Measurements from ENCODE around the gene AKIRIN2.
"Not testable (repeated sequence)": the region's sequence is repeated elsewhere in the genome, so short reads cannot be mapped to it uniquely, and the experiment has no call there.

Gene AKIRIN2

GRCh38 chr6:87710090-87710489, 8.1 kb upstream of the AKIRIN2 start:
- no peaks in the 10 kb centered on the region for H3K27me3 ChIP-seq (ENCODE audit: insufficient read depth, low read depth)
- H3K4me1 ChIP-seq (ENCODE audit: low read depth, poor library complexity, severe bottlenecking), result peaks cover 41% of the 10 kb centered on the region
- H2AFZ ChIP-seq (ENCODE audit: low read depth), result 0 out of 2 replicates have a peak overlapping the region, but pooled peaks have one; percentile 18
- H3K79me2 ChIP-seq (ENCODE audit: insufficient read depth, low read depth), result no peaks in the 10 kb centered on the region
- no peak overlapping the region for H3K4me3 ChIP-seq (IDR thresholded peaks at IDR 0.05; ENCODE audit: insufficient read depth, low read depth, low read length)
- no peak overlapping the region for H3K9ac ChIP-seq
- H3K27ac ChIP-seq, result 0 out of 2 replicates have a peak overlapping the region, but pooled peaks have one; percentile 20
- no peaks in the 10 kb centered on the region for H3K36me3 ChIP-seq (ENCODE audit: insufficient read depth)
- H3K4me2 ChIP-seq, result peak overlapping the region; percentile 34; the same call in 1 of the 2 replicates
- H4K20me1 ChIP-seq (ENCODE audit: insufficient read depth), result no peaks in the 10 kb centered on the region
- TF ChIP-seq CTCF (conservative IDR thresholded peaks at IDR 0.05; ENCODE audit: low read depth, low read length), result no peak

- H3K4me3 ChIP-seq (IDR thresholded peaks at IDR 0.05; ENCODE audit: insufficient read depth, low read depth, low read length); H4K20me1 ChIP-seq (ENCODE audit: insufficient read depth); H3K27me3 ChIP-seq (ENCODE audit: insufficient read depth, low read depth); H3K27ac ChIP-seq; H3K4me2 ChIP-seq; H3K36me3 ChIP-seq (ENCODE audit: insufficient read depth); H3K9ac ChIP-seq; H2AFZ ChIP-seq (ENCODE audit: low read depth); H3K79me2 ChIP-seq (ENCODE audit: insufficient read depth, low read depth): not testable (repeated sequence)
- peaks cover 33% of the 10 kb centered on the region for H3K4me1 ChIP-seq (ENCODE audit: low read depth, poor library complexity, severe bottlenecking)
Observed at GRCh38 chr6:87708581-87709427, 6.8 kb upstream of the AKIRIN2 start.

- no peaks in the 10 kb centered on the region for H3K27me3 ChIP-seq (ENCODE audit: insufficient read depth, low read depth)
- no peak overlapping the region for H3K9ac ChIP-seq
- no peaks in the 10 kb centered on the region for H4K20me1 ChIP-seq (ENCODE audit: insufficient read depth)
- no peak overlapping the region for H2AFZ ChIP-seq (ENCODE audit: low read depth)
- no peak overlapping the region for H3K4me3 ChIP-seq (IDR thresholded peaks at IDR 0.05; ENCODE audit: insufficient read depth, low read depth, low read length)
- peaks cover 38% of the 10 kb centered on the region for H3K4me1 ChIP-seq (ENCODE audit: low read depth, poor library complexity, severe bottlenecking)
- H3K4me2 ChIP-seq, result no peak overlapping the region; the same call in 1 of the 2 replicates
- H3K79me2 ChIP-seq (ENCODE audit: insufficient read depth, low read depth), result peaks cover 7% of the 10 kb centered on the region
- no peak for TF ChIP-seq CTCF (conservative IDR thresholded peaks at IDR 0.05; ENCODE audit: low read depth, low read length)
- H3K27ac ChIP-seq, result no peak overlapping the region
- H3K36me3 ChIP-seq (ENCODE audit: insufficient read depth), result no peaks in the 10 kb centered on the region
Observed at GRCh38 chr6:87706187-87706966, 4.3 kb upstream of the AKIRIN2 start.

GRCh38 chr6:87705070-87705691, 3.1 kb upstream of the AKIRIN2 start:
- Histone ChIP-seq H3K9ac (no peak overlapping the region), H4K20me1 (ENCODE audit: insufficient read depth) (no peaks in the 10 kb centered on the region), H3K27ac (no peak overlapping the region), H3K36me3 (ENCODE audit: insufficient read depth) (no peaks in the 10 kb centered on the region), H2AFZ (ENCODE audit: low read depth) (no peak overlapping the region), H3K79me2 (ENCODE audit: insufficient read depth, low read depth) (peaks cover 19% of the 10 kb centered on the region), H3K4me3 (IDR thresholded peaks at IDR 0.05; ENCODE audit: insufficient read depth, low read depth, low read length) (no peak overlapping the region), H3K4me1 (ENCODE audit: low read depth, poor library complexity, severe bottlenecking) (peaks cover 29% of the 10 kb centered on the region), H3K4me2 (no peak overlapping the region), H3K27me3 (ENCODE audit: insufficient read depth, low read depth) (no peaks in the 10 kb centered on the region)
- TF ChIP-seq CTCF (conservative IDR thresholded peaks at IDR 0.05; ENCODE audit: low read depth, low read length), result no peak

GRCh38 chr6:87703039-87703438, 1.0 kb upstream of the AKIRIN2 start:
- Histone ChIP-seq H3K4me2 (peak overlapping the region; percentile 38), H2AFZ (ENCODE audit: low read depth) (peak overlapping the region; percentile 35), H3K27ac (peak overlapping the region; percentile 94; the same call in 1 of the 2 replicates), H3K79me2 (ENCODE audit: insufficient read depth, low read depth) (peaks cover 40% of the 10 kb centered on the region), H3K9ac (peak overlapping the region; percentile 93; the same call in 1 of the 2 replicates), H3K4me1 (ENCODE audit: low read depth, poor library complexity, severe bottlenecking) (peaks cover 27% of the 10 kb centered on the region)
- H3K27me3 ChIP-seq (ENCODE audit: insufficient read depth, low read depth); H3K36me3 ChIP-seq (ENCODE audit: insufficient read depth); H3K4me3 ChIP-seq (IDR thresholded peaks at IDR 0.05; ENCODE audit: insufficient read depth, low read depth, low read length); H4K20me1 ChIP-seq (ENCODE audit: insufficient read depth): not testable (repeated sequence)

Data from KMS-11 (cell line).